ENCODE data around the gene PTEN.

The PTEN gene

DNA sequence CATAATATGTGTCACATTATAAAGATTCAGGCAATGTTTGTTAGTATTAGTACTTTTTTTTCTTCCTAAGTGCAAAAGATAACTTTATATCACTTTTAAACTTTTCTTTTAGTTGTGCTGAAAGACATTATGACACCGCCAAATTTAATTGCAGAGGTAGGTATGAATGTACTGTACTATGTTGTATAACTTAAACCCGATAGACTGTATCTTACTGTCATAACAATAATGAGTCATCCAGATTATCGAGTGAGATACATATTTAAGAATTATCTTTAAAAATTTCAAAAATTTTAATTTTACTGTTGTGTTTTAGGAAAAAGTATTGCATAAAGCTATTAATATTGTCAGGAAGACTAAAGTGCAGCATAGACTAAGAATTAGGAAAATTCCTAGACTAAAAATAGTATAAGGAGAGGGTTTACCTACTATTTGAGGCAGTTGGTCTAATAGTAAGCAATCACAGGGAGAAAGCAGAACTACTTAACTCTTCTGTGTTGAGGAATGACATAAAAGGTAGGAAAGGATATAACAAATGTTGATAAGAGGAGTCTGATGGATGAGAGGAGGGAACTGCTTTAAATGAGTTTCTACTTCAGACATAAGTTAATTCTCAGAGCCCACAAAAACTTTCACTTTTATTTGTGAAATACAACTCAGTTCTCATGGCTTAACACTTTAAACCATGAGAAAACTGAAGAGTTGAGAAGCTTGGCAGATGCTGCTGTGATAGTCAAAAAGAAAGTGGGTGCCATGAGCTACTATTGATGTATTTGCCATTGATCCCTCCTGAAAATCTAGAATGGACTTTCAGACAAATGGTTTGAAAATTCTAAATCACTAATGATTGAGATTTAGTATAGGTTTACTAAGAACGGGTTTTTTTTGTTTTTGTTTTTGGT, 67.8 kb downstream of the PTEN start:
- Histone ChIP-seq H3K36me3 (ENCODE audit: control insufficient read depth in 1 of 2, insufficient read depth in 2 of 2, low read length in 2 of 2) (peaks cover 16 to 19% of the 10 kb centered on the region in 2 donors), H3K4me1 (ENCODE audit: control insufficient read depth in 1 of 2, insufficient read depth in 2 of 2, low read length in 2 of 2) (peaks cover 8 to 37% of the 10 kb centered on the region in 2 donors), H3K27me3 (ENCODE audit: control insufficient read depth in 1 of 2, insufficient read depth in 2 of 2, low read length in 2 of 2) (no peaks in the 10 kb centered on the region), H3K9me3 (ENCODE audit: control insufficient read depth in 1 of 2, low read length in 2 of 2) (no peaks in the 10 kb centered on the region), H3K27ac (ENCODE audit: low read depth, low read length) (no peak overlapping the region), H3K4me3 (ENCODE audit: low read depth in 1 of 2, low read length in 2 of 2) (no peak overlapping the region), H3K9ac (ENCODE audit: low read depth in 1 of 2, low read length in 2 of 2) (no peak overlapping the region)

DNA sequence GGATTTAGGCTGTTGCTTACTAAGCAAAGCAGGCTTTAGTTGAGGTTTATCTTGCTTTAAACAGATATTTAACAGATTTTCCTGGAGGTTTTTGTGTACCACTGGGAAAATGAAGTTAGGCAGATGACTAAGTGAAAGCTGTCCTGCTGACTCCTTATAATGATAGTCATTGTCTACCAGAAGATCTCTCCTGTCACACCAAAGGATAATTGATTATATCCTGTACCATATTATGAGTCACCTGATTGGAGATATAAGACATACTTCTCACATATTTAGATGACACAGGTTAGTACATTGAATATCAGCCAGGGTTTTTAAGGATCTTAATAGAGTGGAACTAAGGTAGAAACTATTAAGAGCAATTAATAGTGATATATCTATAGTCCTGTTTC, 68.4 kb downstream of the PTEN start:
- Histone ChIP-seq H3K4me1 (ENCODE audit: control insufficient read depth in 1 of 2, insufficient read depth in 2 of 2, low read length in 2 of 2) (peaks cover 8 to 32% of the 10 kb centered on the region in 2 donors), H3K27me3 (ENCODE audit: control insufficient read depth in 1 of 2, insufficient read depth in 2 of 2, low read length in 2 of 2) (no peaks in the 10 kb centered on the region), H3K27ac (ENCODE audit: low read depth, low read length) (no peak overlapping the region), H3K9me3 (ENCODE audit: control insufficient read depth in 1 of 2, low read length in 2 of 2) (no peaks in the 10 kb centered on the region), H3K4me3 (ENCODE audit: low read depth in 1 of 2, low read length in 2 of 2) (no peak overlapping the region), H3K36me3 (ENCODE audit: control insufficient read depth in 1 of 2, insufficient read depth in 2 of 2, low read length in 2 of 2) (peaks cover 17 to 18% of the 10 kb centered on the region in 2 donors), H3K9ac (ENCODE audit: low read depth in 1 of 2, low read length in 2 of 2) (no peak overlapping the region)

DNA sequence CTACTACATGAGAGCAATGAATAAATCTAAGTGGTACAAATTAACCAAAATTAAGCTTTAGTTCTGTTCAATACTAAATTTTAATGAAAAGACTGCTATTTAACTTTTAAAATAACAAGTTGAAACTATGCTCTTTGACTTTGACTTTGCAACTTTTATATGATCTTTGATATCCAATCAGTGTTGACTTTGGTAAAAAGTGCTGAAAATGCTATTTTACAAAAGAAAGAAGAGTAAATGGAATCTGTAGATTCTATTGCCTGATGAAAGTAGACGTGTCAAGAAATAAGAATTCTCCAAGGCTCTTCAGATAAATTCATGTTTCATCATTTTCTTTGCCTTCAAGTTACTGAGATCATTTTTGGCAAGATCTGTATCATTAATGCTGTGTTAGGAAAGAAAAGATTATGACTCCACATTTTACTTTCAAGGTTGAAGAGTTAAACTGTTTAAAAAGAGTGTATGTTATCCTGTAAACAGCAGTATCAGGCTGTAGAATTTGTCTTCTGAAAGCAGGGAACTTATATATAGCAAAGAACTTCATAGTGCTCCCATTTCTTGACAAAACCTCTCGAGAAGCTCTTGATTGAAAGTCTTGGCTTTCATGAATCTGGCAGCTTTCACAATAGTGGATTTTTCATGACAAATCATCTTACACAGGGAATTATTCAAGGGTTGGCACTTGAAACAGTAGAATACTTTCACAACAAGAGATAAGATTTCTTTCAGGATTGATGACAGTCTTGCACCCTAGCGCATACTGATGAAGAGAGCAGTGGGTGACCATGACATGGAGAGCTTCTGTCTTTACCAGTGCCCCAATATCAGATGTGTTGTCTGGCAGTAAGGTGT, 72.1 kb downstream of the PTEN start:
- peaks cover 12 to 18% of the 10 kb centered on the region in 2 donors for H3K36me3 ChIP-seq (ENCODE audit: control insufficient read depth in 1 of 2, insufficient read depth in 2 of 2, low read length in 2 of 2)

DNA sequence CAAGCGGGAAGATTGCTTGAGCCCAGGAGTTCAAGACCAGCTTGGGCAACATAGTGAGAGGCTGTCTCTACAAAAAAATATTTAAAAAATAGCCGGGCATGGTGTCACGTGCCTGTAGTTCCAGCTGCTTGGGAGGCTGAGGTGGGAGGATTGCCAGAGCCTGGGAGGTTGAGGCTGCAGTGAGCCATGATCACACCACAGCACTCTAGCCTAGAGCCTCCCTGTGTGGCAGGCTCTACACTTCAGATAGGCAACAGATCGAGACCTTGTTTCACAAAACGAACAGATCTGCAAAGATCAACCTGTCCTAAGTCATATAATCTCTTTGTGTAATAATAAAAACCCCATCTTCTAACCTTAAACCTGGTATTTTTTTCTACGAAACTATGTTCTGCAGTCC, 76.8 kb downstream of the PTEN start:
- no peak overlapping the region for H3K9ac ChIP-seq (ENCODE audit: low read depth in 1 of 2, low read length in 2 of 2)
- H3K36me3 ChIP-seq (ENCODE audit: control insufficient read depth in 1 of 2, insufficient read depth in 2 of 2, low read length in 2 of 2) = peaks cover 13 to 16% of the 10 kb centered on the region in 2 donors
- H3K4me1 ChIP-seq (ENCODE audit: control insufficient read depth in 1 of 2, insufficient read depth in 2 of 2, low read length in 2 of 2) = no peaks in the 10 kb centered on the region
- no peaks in the 10 kb centered on the region for H3K9me3 ChIP-seq (ENCODE audit: control insufficient read depth in 1 of 2, low read length in 2 of 2)
- no peak overlapping the region for H3K27ac ChIP-seq (ENCODE audit: low read depth, low read length)
- no peak overlapping the region for H3K4me3 ChIP-seq (ENCODE audit: low read depth in 1 of 2, low read length in 2 of 2)
- no peaks in the 10 kb centered on the region for H3K27me3 ChIP-seq (ENCODE audit: control insufficient read depth in 1 of 2, insufficient read depth in 2 of 2, low read length in 2 of 2)

More for the DNA sequence above, 72.1 kb downstream of the PTEN start:
- Histone ChIP-seq H3K4me3 (ENCODE audit: low read depth in 1 of 2, low read length in 2 of 2) (no peak overlapping the region), H3K4me1 (ENCODE audit: control insufficient read depth in 1 of 2, insufficient read depth in 2 of 2, low read length in 2 of 2) (peaks cover 0 to 13% of the 10 kb centered on the region in 2 donors), H3K27me3 (ENCODE audit: control insufficient read depth in 1 of 2, insufficient read depth in 2 of 2, low read length in 2 of 2) (no peaks in the 10 kb centered on the region), H3K27ac (ENCODE audit: low read depth, low read length) (no peak overlapping the region), H3K9me3 (ENCODE audit: control insufficient read depth in 1 of 2, low read length in 2 of 2) (no peaks in the 10 kb centered on the region), H3K9ac (ENCODE audit: low read depth in 1 of 2, low read length in 2 of 2) (no peak overlapping the region)

DNA sequence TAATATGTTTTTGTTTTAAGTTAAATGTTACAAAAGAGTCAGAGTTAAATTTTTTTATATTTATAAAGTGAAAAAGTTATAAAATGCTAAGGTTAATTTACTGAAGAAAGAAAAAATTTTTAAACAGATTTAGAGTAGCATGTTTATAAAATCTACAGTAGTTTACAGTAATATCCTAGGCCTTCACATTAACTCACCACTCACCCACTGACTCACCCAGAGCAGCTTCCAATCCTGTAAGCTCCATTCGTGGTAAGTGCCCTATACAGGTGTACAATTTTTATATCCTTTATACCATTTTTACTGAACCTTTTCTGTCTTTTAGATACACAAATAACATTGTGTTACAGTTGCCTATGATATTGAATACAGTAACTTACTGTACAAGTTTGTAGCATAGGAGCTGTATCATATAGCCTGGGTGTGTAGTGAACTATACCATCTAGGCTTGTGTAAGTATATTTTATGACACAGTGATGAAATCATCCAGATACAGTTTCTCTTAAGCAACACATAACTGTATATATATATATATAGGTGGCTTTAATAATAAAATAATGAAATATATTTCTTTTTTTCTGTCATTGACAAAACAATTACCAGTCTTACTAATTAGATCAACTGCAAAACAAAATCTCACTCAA, 79.6 kb downstream of the PTEN start:
- H3K9ac ChIP-seq (ENCODE audit: low read depth in 1 of 2, low read length in 2 of 2) = no peak overlapping the region
- H3K27ac ChIP-seq (ENCODE audit: low read depth, low read length) = no peak overlapping the region
- no peaks in the 10 kb centered on the region for H3K4me1 ChIP-seq (ENCODE audit: control insufficient read depth in 1 of 2, insufficient read depth in 2 of 2, low read length in 2 of 2)
- H3K36me3 ChIP-seq (ENCODE audit: control insufficient read depth in 1 of 2, insufficient read depth in 2 of 2, low read length in 2 of 2) = peaks cover 0 to 10% of the 10 kb centered on the region in 2 donors
- no peaks in the 10 kb centered on the region for H3K27me3 ChIP-seq (ENCODE audit: control insufficient read depth in 1 of 2, insufficient read depth in 2 of 2, low read length in 2 of 2)
- H3K9me3 ChIP-seq (ENCODE audit: control insufficient read depth in 1 of 2, low read length in 2 of 2) = no peaks in the 10 kb centered on the region
- H3K4me3 ChIP-seq (ENCODE audit: low read depth in 1 of 2, low read length in 2 of 2) = no peak overlapping the region

DNA sequence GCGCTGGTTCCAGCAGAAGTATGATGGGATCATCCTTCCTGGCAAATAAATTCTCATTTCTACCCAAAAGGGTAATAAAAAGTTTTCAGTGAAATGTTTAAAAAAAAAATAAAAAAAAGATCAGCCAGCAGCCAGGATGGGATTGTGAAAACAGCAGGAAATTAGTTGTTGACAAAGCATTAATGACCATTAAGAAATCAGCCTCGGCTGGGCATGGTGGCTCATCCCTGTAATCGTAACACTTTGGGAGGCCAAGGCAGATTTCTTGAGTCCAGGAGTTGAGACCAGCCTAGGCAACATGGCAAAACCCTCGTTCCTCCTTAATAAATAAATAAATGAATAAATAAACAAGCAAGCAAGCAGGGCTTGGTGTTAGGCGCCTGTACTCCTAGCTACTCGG, 82.6 kb downstream of the PTEN start:
- Histone ChIP-seq H3K9ac (ENCODE audit: low read depth in 1 of 2, low read length in 2 of 2) (no peak overlapping the region), H3K9me3 (ENCODE audit: control insufficient read depth in 1 of 2, low read length in 2 of 2) (no peaks in the 10 kb centered on the region), H3K4me3 (ENCODE audit: low read depth in 1 of 2, low read length in 2 of 2) (no peak overlapping the region), H3K27ac (ENCODE audit: low read depth, low read length) (no peak overlapping the region), H3K36me3 (ENCODE audit: control insufficient read depth in 1 of 2, insufficient read depth in 2 of 2, low read length in 2 of 2) (peaks cover 0 to 10% of the 10 kb centered on the region in 2 donors), H3K4me1 (ENCODE audit: control insufficient read depth in 1 of 2, insufficient read depth in 2 of 2, low read length in 2 of 2) (no peaks in the 10 kb centered on the region), H3K27me3 (ENCODE audit: control insufficient read depth in 1 of 2, insufficient read depth in 2 of 2, low read length in 2 of 2) (no peaks in the 10 kb centered on the region)

DNA sequence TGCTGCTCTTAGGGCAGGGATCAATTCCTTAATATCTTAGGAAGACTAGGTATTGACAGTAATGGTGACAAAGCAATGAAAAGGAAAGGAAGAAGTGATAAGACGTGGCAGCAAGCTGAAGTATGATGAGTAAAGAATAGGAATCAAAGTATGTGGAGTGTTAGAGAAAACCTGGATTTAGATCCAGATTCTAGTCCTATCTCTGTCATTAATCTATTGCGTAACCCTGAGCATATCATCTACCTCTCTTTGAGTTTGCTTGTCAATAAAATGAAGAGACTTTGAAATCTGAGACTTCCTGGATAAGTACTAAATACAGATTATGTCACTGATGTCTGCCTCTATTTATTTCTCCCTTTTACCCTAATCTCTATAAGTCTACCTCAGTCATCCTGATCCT, 89.2 kb downstream of the PTEN start:
- H3K9ac ChIP-seq (ENCODE audit: low read depth in 1 of 2, low read length in 2 of 2) = no peak overlapping the region
- peaks cover 13 to 17% of the 10 kb centered on the region in 2 donors for H3K36me3 ChIP-seq (ENCODE audit: control insufficient read depth in 1 of 2, insufficient read depth in 2 of 2, low read length in 2 of 2)
- no peak overlapping the region for H3K27ac ChIP-seq (ENCODE audit: low read depth, low read length)
- H3K4me1 ChIP-seq (ENCODE audit: control insufficient read depth in 1 of 2, insufficient read depth in 2 of 2, low read length in 2 of 2) = peaks cover 0 to 9% of the 10 kb centered on the region in 2 donors
- H3K27me3 ChIP-seq (ENCODE audit: control insufficient read depth in 1 of 2, insufficient read depth in 2 of 2, low read length in 2 of 2) = no peaks in the 10 kb centered on the region
- H3K9me3 ChIP-seq (ENCODE audit: control insufficient read depth in 1 of 2, low read length in 2 of 2) = no peaks in the 10 kb centered on the region
- no peak overlapping the region for H3K4me3 ChIP-seq (ENCODE audit: low read depth in 1 of 2, low read length in 2 of 2)

DNA sequence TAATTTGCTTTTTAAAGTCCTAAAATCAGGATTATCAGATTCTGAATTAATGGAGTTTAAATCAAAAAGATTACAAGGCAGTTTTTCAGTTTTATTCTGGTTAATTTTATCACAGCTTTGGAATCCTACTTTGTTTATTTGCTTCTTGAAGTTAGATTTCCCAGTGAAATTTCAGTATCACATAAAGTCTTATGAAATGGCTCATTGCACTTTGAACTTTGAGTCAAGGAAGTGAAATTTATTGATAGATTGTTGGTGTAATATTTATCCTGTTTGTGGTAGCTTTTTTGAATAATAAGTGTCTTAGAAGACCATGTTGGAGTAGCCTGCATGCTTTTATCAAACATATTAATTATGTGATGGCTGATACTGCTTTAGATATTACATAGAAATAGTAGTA, 92.6 kb downstream of the PTEN start:
- Histone ChIP-seq H3K4me1 (ENCODE audit: control insufficient read depth in 1 of 2, insufficient read depth in 2 of 2, low read length in 2 of 2) (peaks cover 0 to 9% of the 10 kb centered on the region in 2 donors), H3K9ac (ENCODE audit: low read depth in 1 of 2, low read length in 2 of 2) (no peak overlapping the region), H3K27me3 (ENCODE audit: control insufficient read depth in 1 of 2, insufficient read depth in 2 of 2, low read length in 2 of 2) (no peaks in the 10 kb centered on the region), H3K27ac (ENCODE audit: low read depth, low read length) (no peak overlapping the region), H3K9me3 (ENCODE audit: control insufficient read depth in 1 of 2, low read length in 2 of 2) (no peaks in the 10 kb centered on the region), H3K4me3 (ENCODE audit: low read depth in 1 of 2, low read length in 2 of 2) (no peak overlapping the region), H3K36me3 (ENCODE audit: control insufficient read depth in 1 of 2, insufficient read depth in 2 of 2, low read length in 2 of 2) (peaks cover 13 to 29% of the 10 kb centered on the region in 2 donors)

DNA sequence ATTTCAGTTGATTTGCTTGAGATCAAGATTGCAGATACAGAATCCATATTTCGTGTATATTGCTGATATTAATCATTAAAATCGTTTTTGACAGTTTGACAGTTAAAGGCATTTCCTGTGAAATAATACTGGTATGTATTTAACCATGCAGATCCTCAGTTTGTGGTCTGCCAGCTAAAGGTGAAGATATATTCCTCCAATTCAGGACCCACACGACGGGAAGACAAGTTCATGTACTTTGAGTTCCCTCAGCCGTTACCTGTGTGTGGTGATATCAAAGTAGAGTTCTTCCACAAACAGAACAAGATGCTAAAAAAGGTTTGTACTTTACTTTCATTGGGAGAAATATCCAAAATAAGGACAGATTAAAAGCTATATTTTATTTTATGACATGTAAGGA, 94.3 kb downstream of the PTEN start:
- Histone ChIP-seq H3K9me3 (ENCODE audit: control insufficient read depth in 1 of 2, low read length in 2 of 2) (no peaks in the 10 kb centered on the region), H3K27me3 (ENCODE audit: control insufficient read depth in 1 of 2, insufficient read depth in 2 of 2, low read length in 2 of 2) (no peaks in the 10 kb centered on the region), H3K4me1 (ENCODE audit: control insufficient read depth in 1 of 2, insufficient read depth in 2 of 2, low read length in 2 of 2) (peaks cover 0 to 8% of the 10 kb centered on the region in 2 donors), H3K27ac (ENCODE audit: low read depth, low read length) (no peak overlapping the region), H3K4me3 (ENCODE audit: low read depth in 1 of 2, low read length in 2 of 2) (no peak overlapping the region), H3K36me3 (ENCODE audit: control insufficient read depth in 1 of 2, insufficient read depth in 2 of 2, low read length in 2 of 2) (peaks cover 9 to 32% of the 10 kb centered on the region in 2 donors), H3K9ac (ENCODE audit: low read depth in 1 of 2, low read length in 2 of 2) (no peak overlapping the region)

Data from duodenal mucosa (tissue), 2 donors.